Ovary (tissue), 3 donors: ENCODE measurements around the gene LRRC9.

Experiments
- CTCF ChIP-seq, 3 donors: fragments of 450-650 bp in 2 of 3; fragments of 200-600 bp in 1 of 3; IDR thresholded peaks; one replicate each; pipeline versions ENCODE4 v1.5.1 to v1.8.0; 2016 to 2022; ENCODE audit warnings: antibody characterized with exemption in 3 of 3, mild to moderate bottlenecking in 1 of 3
- POLR2A ChIP-seq: fragments of 450-650 bp; IDR thresholded peaks from one replicate; pipeline ENCODE4 v1.6.1; 2017; ENCODE audit warnings: antibody characterized with exemption, mild to moderate bottlenecking, moderate library complexity
- donor health status: DM: no; HTN: no; CAD: no.

DNA sequence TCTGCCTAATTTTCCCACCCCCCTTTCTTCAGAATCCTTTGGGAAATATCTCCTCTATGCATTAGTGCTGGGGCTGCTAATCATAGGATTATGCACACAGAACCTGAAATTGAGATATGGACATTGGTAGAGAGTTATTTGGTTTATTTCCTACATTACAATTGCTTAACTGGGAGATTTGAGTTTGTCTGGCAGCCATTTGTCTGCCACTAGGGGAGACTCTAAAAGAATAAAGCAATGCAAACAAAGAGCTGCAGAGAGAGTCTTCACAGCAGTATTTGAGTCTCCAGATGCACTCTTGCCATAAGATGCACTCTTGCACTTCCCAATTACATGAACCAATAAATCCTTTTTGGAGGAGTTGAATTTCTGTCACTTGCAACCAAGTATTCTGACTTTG is 159.8 kb downstream of the LRRC9 start:
- TF ChIP-seq POLR2A: no peak
- no peak for TF ChIP-seq CTCF (IDR thresholded peaks at IDR 0.05)
